Spinal cord (tissue), 10 donors: ENCODE data around the gene NHLRC4. TPM values are rescaled to one million over a fixed set of nuclear protein-coding genes. Genes with fewer than 3 reads are reported as not detected.

Experiments
- DNase-seq, 6 donors: peaks; one replicate each; pipeline versions ENCODE4 v3.0.0 to v3.0.0-alpha.2; 2013 to 2015; ENCODE audit warnings: low spot score in 6 of 6, low read depth in 4 of 6
- H3K27ac ChIP-seq: one replicate; pipeline ENCODE4 v1.5.1; 2013; ENCODE audit warnings: low read depth, low read length, control low read depth
- H3K27me3 ChIP-seq: one replicate; pipeline ENCODE4 v1.6.1; 2013; ENCODE audit warnings: low read length; ENCODE audit not compliant: control insufficient read depth, insufficient read depth
- H3K36me3 ChIP-seq: one replicate; pipeline ENCODE4 v1.6.1; 2013; ENCODE audit warnings: low read length; ENCODE audit not compliant: control insufficient read depth, insufficient read depth
- H3K4me1 ChIP-seq: one replicate; pipeline ENCODE4 v1.6.1; 2013; ENCODE audit warnings: low read length; ENCODE audit not compliant: control insufficient read depth, insufficient read depth
- H3K4me3 ChIP-seq: one replicate; pipeline ENCODE4 v1.5.1; 2013; ENCODE audit warnings: low read depth, low read length, control low read depth
- H3K9me3 ChIP-seq: one replicate; pipeline ENCODE4 v1.6.1; 2013; ENCODE audit warnings: low read length; ENCODE audit not compliant: control insufficient read depth, insufficient read depth
- WGBS: methylation state at CpG from one replicate; pipeline ENCODE4 v1.1.5; 2013; ENCODE audit warnings: missing lambda C conversion rate; ENCODE audit not compliant: insufficient coverage; 5-methylcytosine and 5-hydroxymethylcytosine counted together
- polyA plus RNA-seq, 2 donors: library from polyadenylated mRNA; unstranded; fragments of 120-200 nt; gene quantifications; one replicate each; pipeline ENCODE4 v1.2.1, GENCODE V29; 2013; ENCODE audit not compliant: insufficient read length in 2 of 2
- total RNA-seq, 2 donors: library from RNA; depleted of rRNA in 1 of 2; stranded (reverse); fragments of 120-200 nt in 1 of 2; fragments of >200 nt in 1 of 2; gene quantifications; one replicate each; pipeline versions ENCODE4 v1.2.3 to v1.2.4, GENCODE V29; 2013 to 2014
- donor health status: healthy.

Gene NHLRC4
- total and polyA plus RNA-seq, 4 donors: 0.73 to 3.5 (median 1.1) TPM

GRCh38 chr16:553601-554296, 13.1 kb upstream of the NHLRC4 start:
- Histone ChIP-seq H3K27me3 (peaks cover 6% of the 10 kb centered on the region), H3K27ac (no peak overlapping the region), H3K4me3 (no peak overlapping the region), H3K9me3 (no peaks in the 10 kb centered on the region), H3K4me1 (peaks cover 27% of the 10 kb centered on the region), H3K36me3 (peaks cover 67% of the 10 kb centered on the region)
- WGBS: 94% methylated on average over 33 of the region's 33 CpGs
- DNase-seq: no peak

DNA sequence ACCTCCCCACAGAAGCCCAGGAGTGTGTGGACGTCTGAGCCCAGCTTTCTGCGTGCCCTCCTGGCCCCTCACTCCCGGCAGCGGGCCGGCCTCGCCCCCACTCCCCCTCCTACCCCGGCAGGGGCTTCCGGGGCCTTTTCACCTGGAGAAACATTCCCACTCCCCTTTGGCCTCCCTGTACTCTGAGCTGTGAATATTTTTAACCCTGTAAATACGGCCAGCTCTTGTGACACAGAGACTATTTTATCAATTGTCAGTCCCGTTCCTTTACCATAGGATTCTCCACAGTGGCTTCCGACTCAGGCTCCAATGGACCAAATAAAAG, 12.5 kb upstream of the NHLRC4 start:
- Histone ChIP-seq H3K4me1 (peaks cover 28% of the 10 kb centered on the region), H3K27me3 (peaks cover 12% of the 10 kb centered on the region), H3K4me3 (no peak overlapping the region), H3K9me3 (no peaks in the 10 kb centered on the region), H3K36me3 (peaks cover 62% of the 10 kb centered on the region), H3K27ac (no peak overlapping the region)
- 60% methylated on average over 10 of the region's 11 CpGs for WGBS
- no peak for DNase-seq

- WGBS: 55% methylated on average over 51 of the region's 54 CpGs
- H3K27me3 ChIP-seq: peaks cover 17% of the 10 kb centered on the region
- H3K4me1 ChIP-seq: peaks cover 33% of the 10 kb centered on the region
- H3K27ac ChIP-seq: no peak overlapping the region
- H3K9me3 ChIP-seq: no peaks in the 10 kb centered on the region
- no peak for DNase-seq
- peaks cover 56% of the 10 kb centered on the region for H3K36me3 ChIP-seq
- H3K4me3 ChIP-seq: no peak overlapping the region
Measured at GRCh38 chr16:554640-555365, 12.0 kb upstream of the NHLRC4 start.

DNA sequence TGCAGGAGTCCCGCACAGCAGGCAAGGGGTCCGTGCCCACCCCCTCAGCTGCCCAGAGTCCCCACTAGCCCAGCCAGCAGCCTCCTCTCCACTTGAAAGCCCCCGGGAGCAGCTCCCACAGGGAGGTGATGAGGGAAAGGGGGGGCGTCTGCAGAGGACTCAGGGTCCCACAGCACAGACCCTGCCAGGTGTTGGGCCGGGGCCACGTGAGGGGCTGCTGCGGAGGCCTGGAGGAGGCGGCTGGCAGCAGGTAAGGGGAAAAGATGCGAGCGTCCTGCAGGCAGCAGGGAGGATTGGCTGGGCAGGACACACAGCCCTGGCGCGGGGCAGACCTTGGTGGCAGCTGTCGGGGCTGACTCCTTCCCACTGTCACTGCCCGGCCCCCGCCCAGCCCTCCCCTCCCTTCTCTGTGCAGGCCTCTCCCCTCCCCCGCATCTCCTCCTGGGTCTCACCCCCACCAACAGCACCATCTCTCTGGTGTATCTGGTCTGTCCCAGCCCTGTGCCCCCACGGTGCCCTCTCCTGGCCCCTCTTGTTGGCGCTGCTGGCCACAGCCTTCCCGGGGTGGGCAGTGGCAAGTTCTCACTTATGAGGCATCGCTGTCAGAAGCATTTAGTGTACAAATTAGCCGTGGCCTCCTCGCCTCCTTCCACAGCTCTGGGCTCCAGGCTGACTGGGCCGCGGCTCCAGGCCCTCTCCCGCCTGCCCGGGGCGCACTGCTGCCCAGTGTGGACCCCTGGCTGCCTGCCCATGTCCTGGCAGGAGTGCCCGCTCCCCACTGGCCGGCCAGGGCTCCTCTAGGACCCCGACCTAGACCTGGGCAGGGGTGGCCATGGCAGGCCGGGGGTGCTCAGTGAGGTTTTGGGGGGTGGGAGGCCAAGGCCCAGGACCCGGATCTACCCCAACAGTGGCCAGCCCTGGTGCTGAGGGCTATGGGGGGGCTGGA, 11.0 kb upstream of the NHLRC4 start:
- Histone ChIP-seq H3K36me3 (peaks cover 46% of the 10 kb centered on the region), H3K9me3 (no peaks in the 10 kb centered on the region), H3K27me3 (peaks cover 18% of the 10 kb centered on the region), H3K4me1 (peaks cover 33% of the 10 kb centered on the region), H3K4me3 (no peak overlapping the region), H3K27ac (no peak overlapping the region)
- DNase-seq: no peak
- WGBS: 71% methylated on average over 23 of the region's 32 CpGs

DNA sequence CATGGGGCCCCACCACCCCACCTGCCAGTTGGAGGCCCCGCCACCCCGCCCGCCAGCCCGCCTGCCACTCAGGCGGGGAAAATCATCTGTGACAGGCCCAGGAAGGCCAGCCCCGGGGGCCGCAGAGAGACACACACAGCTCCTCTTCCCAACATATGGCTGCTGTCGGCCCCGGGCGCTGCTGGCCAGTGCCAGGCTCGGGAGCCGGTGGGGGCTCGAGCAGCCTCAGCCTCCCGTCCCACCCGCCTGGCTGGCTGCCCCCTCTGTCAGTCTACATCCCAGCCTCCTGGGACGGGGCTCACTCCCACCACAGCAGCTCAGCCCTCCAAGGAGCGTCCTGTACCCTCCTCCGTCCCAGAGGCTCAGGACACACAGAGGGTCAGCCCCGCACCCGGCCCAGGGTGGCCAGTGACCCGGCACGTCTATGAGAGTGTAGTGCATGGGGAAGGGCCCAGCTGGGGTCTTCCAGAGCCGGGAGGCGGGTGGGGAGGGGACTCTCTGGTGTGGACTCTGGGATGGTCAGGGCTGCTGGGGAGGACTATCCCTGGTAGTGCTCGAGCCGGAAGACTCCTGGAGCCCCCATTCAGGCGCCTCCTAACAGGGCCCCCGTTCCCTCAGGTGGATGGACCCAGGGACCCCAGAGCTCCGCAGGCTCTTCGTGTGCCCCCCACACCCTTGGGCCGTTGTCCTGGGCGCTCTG, 10.2 kb upstream of the NHLRC4 start:
- Histone ChIP-seq H3K4me3 (no peak overlapping the region), H3K27ac (no peak overlapping the region), H3K9me3 (no peaks in the 10 kb centered on the region), H3K36me3 (peaks cover 40% of the 10 kb centered on the region), H3K4me1 (peaks cover 36% of the 10 kb centered on the region), H3K27me3 (peaks cover 26% of the 10 kb centered on the region)
- DNase-seq: no peak
- 74% methylated on average over 29 of the region's 32 CpGs for WGBS

DNA sequence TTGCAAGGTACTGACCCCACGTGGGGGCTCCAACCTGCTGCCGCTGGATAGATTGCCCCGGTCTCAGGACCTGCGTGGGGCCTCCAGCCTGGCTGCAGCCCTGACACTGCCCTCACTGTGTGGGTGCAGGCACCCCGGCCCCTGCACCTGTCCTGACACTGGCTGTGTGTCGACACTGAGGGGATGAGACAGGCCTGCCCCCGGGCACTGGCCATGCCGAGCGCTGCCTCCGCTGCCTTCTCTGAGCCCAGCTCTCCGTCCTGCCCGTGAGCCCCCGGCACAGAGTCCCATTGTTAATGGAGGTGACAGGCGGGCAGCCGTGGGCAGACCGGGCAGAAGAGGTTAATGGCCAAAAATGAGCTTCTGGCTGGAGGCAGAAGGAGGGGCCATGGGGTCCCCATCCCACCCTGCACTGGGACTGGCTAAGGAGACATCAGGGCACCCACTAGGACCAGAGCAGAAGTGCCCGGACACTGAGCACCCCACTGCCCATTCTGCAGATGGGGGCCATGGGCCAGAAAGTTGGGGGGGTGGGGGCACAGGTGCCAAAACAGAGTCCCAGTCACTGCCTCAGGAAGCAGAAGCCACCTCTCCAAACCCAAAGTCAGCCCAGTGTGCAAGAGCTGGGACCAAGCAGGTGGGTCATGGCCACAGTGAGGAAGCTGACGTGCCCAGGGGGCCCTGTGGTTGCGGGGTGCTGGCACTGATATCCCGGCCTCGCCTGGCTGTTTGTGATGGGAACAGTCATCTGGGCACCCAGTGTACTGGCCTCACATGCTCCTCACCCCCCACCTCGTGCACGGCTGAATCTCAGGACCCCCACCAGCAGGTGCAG, 9.1 kb upstream of the NHLRC4 start:
- Histone ChIP-seq H3K4me1 (peaks cover 36% of the 10 kb centered on the region), H3K4me3 (no peak overlapping the region), H3K9me3 (no peaks in the 10 kb centered on the region), H3K27me3 (peaks cover 33% of the 10 kb centered on the region), H3K27ac (no peak overlapping the region), H3K36me3 (peaks cover 30% of the 10 kb centered on the region)
- 78% methylated on average over 22 of the region's 23 CpGs for WGBS
- DNase-seq: no peak

DNA sequence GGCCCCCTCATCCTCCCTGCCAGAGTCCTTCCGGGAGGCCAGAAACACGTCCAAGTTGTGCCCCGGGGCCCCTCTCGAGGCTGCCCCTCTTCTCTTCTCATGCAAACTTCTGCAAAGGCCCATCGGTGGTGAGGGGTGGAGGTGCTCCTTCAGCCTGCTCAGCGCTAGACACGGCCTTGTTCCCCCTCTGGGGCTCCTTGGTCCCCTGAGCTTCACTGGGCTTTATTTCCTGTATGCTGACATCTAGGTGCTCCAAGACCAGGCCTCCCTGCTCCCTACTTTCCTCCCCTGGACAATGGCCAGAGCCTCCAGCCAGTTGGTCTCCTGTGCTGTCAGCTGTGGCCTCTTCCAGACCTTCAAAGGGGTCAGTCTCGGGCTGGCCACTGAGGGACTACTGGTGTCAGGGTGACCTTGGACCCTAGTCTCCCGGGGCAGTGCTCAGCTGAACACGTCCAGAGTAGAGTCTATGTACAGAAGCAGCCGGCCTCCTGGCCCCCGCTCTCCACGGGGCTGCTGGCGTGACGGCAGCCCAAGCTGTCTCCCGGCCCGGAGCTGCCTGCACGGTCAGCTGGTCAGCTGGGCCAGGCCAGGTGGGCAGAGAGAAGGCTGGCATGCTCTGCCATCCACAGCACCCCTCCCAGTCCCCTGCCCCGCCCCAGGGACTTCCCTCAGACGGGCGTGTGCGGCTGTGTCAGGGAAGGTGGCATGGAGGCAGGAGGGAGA, 8.3 kb upstream of the NHLRC4 start:
- H3K36me3 ChIP-seq: peaks cover 24% of the 10 kb centered on the region
- peaks cover 33% of the 10 kb centered on the region for H3K27me3 ChIP-seq
- H3K9me3 ChIP-seq: no peaks in the 10 kb centered on the region
- WGBS: 66% methylated on average over 18 of the region's 22 CpGs
- no peak for DNase-seq
- no peak overlapping the region for H3K27ac ChIP-seq
- no peak overlapping the region for H3K4me3 ChIP-seq
- peaks cover 36% of the 10 kb centered on the region for H3K4me1 ChIP-seq

- 61% methylated on average over 15 of the region's 15 CpGs for WGBS
- H3K27ac ChIP-seq: no peak overlapping the region
- H3K36me3 ChIP-seq: peaks cover 18% of the 10 kb centered on the region
- H3K27me3 ChIP-seq: peaks cover 33% of the 10 kb centered on the region
- no peak for DNase-seq
- H3K9me3 ChIP-seq: no peaks in the 10 kb centered on the region
- no peak overlapping the region for H3K4me3 ChIP-seq
- H3K4me1 ChIP-seq: peaks cover 33% of the 10 kb centered on the region
Measured at GRCh38 chr16:559021-559380, 7.8 kb upstream of the NHLRC4 start.
